ENCODE results near the gene SLC37A2. TPM values are rescaled to one million over a fixed set of nuclear protein-coding genes. Genes with fewer than 3 reads are reported as not detected.
A peak's percentile ranks its signal among the peaks of the same experiment; 100 is the strongest.
"Not testable (repeated sequence)": the region's sequence is repeated elsewhere in the genome, so short reads cannot be mapped to it uniquely, and the experiment has no call there.

SLC37A2 gene
- polyA plus RNA-seq, 5 donors = 2.3 to 3.9 (median 3.5) TPM

GRCh38 chr11:125083312-125084056 is 20.4 kb downstream of the SLC37A2 start:
- DNase-seq = no peak

DNA sequence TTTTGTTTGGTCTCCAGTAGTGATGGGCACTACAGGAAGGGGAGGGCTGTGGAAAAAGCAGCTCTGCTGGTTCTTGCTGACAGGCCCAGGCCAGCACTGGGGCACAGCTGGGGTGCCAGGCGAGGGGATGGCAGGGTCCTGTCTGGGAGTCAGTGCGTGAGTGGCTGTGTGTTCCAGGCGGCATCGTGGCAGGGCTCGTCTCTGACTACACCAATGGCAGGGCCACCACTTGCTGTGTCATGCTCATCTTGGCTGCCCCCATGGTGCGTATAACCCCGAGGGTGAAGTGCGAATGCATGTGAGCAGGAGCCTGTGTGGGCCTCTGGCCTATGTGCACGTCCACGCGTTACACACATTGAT is 20.9 kb downstream of the SLC37A2 start:
- no peak for DNase-seq

GRCh38 chr11:125084761-125085231 is 21.7 kb downstream of the SLC37A2 start:
- DNase-seq = no peak

GRCh38 chr11:125085301-125086081 is 22.4 kb downstream of the SLC37A2 start:
- DNase-seq = no peak

- no peak for DNase-seq
Measured at GRCh38 chr11:125086633-125087296, 23.7 kb downstream of the SLC37A2 start.

GRCh38 chr11:125088123-125088522 is 25.0 kb downstream of the SLC37A2 start:
- DNase-seq = no peak

GRCh38 chr11:125088576-125089455 is 25.7 kb downstream of the SLC37A2 start:
- no peak for DNase-seq

DNA sequence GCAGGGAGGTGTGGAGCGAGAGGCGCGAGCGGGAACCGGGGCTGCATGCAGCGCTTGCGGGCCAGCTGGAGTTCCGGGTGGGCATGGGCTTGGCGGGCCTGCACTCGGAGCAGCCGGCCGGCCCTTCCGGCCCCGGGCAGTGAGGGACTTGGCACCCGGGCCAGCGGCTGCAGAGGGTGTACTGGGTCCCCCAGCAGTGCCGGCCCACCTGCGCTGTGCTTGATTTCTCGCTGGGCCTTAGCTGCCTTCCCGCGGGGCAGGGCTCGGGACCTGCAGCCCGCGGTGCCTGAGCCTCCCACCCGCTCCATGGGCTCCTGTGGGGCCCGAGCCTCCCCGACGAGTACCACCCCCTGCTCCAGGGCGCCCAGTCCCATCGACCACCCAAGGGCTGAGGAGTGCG is 26.4 kb downstream of the SLC37A2 start:
- DNase-seq = not testable (repeated sequence)

GRCh38 chr11:125090151-125090550 is 27.0 kb downstream of the SLC37A2 start:
- not testable (repeated sequence) for DNase-seq

DNA sequence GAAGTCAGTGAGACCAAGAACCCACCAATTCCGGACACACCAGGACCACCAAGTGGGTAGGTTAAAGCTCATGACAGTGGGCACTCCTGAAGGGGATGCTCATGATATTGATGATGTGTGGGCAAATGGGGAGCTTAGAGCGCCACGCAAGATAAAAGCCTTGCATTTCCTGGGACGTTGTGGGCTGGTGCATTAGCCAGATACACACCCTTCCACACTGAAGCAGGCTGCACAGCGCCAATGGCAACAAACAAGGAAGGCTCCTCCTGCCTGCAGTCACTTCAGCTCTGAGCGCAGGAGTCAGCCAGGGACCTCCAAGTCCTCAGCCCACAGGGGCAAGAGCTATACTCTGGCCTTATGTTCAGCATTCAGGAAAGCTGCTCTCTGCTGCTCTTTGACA is 27.7 kb downstream of the SLC37A2 start:
- DNase-seq = no peak

DNA sequence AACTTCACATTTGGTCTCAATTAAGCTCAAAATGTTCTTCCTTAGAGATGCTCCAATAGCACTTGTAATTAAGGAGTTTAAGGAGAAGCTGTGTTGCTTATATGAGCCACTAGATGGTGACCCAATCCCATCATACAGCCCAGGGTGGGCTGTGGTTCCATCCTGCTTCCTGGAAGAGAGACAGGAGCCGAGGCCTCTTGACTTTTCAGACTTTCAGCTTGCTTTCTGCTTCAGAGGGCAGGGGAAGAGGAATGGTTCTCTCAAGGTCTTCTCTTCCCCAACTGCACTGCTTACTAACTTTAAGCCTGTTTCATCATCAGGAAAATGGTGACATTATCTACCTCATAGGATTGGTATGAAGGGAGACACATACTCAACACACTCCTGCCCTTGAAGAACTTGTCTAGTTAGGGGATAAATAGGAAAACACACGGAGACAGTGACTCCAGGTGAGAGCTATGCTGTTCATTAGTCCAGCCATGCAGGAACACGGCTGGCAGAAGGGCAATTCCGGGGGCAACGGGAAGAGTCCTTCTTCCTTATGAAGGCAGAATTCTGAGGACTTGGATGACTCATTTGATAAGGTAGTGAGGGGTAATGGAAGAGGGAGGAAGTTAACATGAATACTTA is 28.3 kb downstream of the SLC37A2 start:
- DNase-seq = peak; percentile 64 to 74

DNA sequence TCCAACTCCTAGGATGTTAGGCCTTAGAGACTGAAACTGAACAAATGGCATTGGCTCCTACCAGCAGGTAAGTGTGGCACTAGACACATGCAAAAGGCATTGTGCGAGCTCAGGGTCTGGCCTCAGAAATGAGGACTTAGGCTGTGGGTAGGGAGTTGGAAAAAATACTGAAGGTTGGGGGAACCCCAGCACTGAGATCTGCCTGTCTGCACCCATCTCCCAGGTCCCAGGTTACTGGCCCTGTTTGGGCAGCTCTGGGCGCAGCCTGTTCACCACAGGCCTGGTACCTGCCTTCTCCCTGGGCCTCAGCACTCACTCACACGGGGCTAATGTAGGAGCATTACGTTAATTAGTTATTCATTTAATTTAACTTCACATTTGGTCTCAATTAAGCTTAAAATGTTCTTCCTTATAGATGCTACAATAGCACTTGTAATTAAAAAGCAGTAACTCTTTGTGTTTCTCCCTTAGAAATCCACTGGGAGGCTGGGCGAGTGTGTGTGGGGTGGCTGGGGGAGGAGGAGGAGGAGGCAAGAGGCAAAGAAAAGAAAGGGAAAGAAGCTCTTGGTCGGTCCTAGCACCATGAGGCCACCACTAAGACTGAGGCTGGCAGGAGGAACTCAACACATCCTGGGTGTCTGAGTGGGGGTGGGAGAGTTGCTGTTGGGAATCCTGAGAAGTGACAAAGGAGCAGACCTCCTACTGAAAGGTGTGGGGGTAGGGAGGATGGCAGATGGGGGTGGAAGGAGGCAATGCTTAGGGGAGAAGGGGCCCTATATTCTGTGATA is 29.0 kb downstream of the SLC37A2 start:
- no peak for DNase-seq

GRCh38 chr11:125092669-125093068 is 29.6 kb downstream of the SLC37A2 start:
- no peak for DNase-seq

- no peak for DNase-seq
Measured at GRCh38 chr11:125093502-125093901, 30.4 kb downstream of the SLC37A2 start.

GRCh38 chr11:125094731-125095130 is 31.6 kb downstream of the SLC37A2 start:
- DNase-seq = no peak

DNA sequence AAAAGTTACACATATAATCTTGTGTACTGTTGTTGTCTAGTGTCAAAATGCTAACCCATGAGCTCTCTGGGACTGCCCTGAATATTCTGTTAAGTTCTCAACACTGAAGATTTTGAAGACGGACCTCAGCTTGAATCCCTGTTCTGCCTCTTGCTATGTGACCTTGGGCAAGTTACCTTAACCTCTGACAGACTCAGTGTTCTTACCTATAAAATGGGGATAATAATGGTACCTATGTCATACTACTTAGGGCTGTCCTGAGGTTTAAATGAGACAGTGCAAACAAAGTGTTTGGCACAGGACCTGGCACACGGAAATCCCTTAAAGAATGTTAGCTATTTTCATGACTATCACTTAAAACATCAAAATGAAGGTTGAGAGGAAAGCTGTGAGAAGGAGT is 37.0 kb downstream of the SLC37A2 start:
- no peak for DNase-seq

DNA sequence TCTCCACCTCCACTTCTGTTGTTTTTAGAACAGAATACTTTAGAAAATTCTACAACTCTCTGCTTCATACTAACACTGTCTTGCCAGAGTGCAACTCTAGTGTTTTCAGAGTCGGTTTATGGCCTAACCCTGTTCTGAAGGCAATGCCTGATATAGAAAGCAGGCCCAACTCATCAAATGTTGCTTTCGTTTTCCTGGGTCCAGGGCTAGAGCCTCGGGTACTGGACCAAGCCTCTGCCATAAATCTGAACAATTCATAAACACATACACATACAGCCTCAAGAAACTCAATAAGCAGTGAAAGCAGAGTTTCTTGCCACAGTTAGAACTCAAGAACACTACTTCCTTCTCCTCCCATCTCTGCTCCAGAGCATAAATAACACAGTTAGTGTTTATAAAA is 38.5 kb downstream of the SLC37A2 start:
- DNase-seq = no peak

GRCh38 chr11:125102025-125102424 is 38.9 kb downstream of the SLC37A2 start:
- DNase-seq = no peak

DNA sequence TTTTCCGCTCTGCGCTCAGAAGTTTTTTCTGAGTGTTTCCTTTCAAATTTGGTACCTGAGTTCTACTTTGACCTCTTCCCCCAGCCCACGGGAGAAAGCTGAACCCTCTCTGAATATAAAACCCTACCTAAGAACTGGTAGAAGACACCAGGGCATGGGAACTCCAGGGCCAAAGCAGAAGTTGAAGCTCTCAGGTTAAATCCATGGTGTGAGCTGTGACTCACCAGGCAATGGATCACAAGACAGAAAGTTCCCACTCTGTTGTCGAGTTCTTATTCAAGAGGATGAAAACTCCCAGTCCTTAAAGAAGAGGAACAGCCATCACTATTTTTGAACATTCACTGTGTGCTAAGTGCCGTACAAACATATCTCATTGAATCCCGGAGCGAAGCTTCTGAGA is 39.4 kb downstream of the SLC37A2 start:
- no peak for DNase-seq

DNA sequence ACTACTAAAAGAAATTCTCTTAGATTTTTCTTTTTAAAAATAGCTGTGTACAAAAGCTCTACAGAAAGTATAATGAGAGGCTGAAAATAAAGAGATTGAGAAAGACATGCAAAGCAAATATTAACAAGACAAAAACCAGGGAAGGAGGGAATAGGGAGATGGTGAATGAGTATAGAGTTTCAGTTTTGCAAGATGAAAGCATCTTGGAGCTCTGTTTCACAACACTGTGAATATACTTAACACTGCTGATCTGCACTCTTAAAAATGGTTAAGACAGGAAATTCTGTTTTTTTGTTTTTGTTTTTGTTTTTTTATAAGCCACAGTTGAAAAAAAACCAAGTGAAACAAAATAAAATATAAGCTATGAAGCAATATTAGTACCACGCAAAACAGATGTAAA is 42.8 kb downstream of the SLC37A2 start:
- no peak for DNase-seq
